ENCODE measurements around the gene GLIS2. TPM values are rescaled to one million over a fixed set of nuclear protein-coding genes. Genes with fewer than 3 reads are reported as not detected.
A peak's percentile ranks its signal among the peaks of the same experiment; 100 is the strongest.

The GLIS2 gene
- total RNA-seq = not detected in 2 replicates

- ATAC-seq (ENCODE audit: low read depth) (peak; percentile 25), DNase-seq (peak; percentile 41)
- ChIA-PET POLR2A (interaction anchor here (0.6 to 1.1 kb wide), 3 partner anchors 13 to 42 kb away, joined by 3 to 4 read pairs (median 3); partner anchors contain the start of gene TFAP4), CTCF (no interaction called here)
- TF ChIP-seq, protein P1, sequence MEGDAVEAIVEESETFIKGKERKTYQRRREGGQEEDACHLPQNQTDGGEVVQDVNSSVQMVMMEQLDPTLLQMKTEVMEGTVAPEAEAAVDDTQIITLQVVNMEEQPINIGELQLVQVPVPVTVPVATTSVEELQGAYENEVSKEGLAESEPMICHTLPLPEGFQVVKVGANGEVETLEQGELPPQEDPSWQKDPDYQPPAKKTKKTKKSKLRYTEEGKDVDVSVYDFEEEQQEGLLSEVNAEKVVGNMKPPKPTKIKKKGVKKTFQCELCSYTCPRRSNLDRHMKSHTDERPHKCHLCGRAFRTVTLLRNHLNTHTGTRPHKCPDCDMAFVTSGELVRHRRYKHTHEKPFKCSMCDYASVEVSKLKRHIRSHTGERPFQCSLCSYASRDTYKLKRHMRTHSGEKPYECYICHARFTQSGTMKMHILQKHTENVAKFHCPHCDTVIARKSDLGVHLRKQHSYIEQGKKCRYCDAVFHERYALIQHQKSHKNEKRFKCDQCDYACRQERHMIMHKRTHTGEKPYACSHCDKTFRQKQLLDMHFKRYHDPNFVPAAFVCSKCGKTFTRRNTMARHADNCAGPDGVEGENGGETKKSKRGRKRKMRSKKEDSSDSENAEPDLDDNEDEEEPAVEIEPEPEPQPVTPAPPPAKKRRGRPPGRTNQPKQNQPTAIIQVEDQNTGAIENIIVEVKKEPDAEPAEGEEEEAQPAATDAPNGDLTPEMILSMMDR (IDR thresholded peaks at IDR 0.05) = no peak
- Mint-ChIP-seq H3K9me3 (no peaks in the 10 kb centered on the region), H3K36me3 (ENCODE audit: low read depth) (no peaks in the 10 kb centered on the region), H3K27ac (no peak within 1 kb of the TSS), H3K4me3 (peak within 1 kb of the TSS; percentile 88), H3K27me3 (peaks cover 15% of the 10 kb centered on the region), H3K4me1 (peaks cover 18% of the 10 kb centered on the region)
- intact Hi-C loops (cut with micrococcal nuclease) = loop anchor here (1.0 kb wide), 1 partner anchor 8 kb away; no protein-coding TSS in a partner anchor
These were observed at the start of gene GLIS2 for GRCh38 chr16:4315186-4316107. Gene GLIS2, plus strand, starts transcription at chr16:4316067. Its CDS starts 16,214 bp downstream, at chr16:4332281.

DNA sequence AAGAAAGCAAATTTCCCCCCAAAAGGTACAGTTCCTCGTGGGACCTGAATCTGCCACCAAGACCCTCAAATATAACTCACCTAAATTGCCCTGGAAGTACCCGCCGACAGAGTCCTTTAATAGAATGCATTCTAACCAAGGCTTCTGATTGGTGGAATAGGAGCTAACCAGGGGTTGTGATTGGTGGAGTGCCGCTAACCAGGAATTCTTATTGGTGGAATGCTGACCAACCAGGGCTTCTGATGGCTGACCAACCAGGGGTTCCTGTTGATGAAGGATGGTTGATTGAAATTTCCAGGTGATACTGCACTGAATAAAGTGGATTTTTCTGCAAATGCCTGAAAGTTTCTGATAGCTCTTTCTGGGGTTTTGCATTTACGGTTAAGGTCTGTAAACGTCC lies 49.5 kb upstream of the GLIS2 start:
- POLR2A ChIA-PET = interaction anchor here (0.6 kb wide), 2 partner anchors 10 to 192 kb away, joined by 5 to 8 read pairs; no protein-coding TSS in a partner anchor
- no peak for ATAC-seq (ENCODE audit: low read depth)
- DNase-seq = no peak
- TF ChIP-seq, protein P1 (IDR thresholded peaks at IDR 0.05) = no peak
- Mint-ChIP-seq H3K4me1 (peaks cover 9% of the 10 kb centered on the region), H3K27me3 (no peaks in the 10 kb centered on the region), H3K27ac (no peak overlapping the region), H3K36me3 (ENCODE audit: low read depth) (peaks cover 20% of the 10 kb centered on the region), H3K4me3 (no peak overlapping the region), H3K9me3 (no peaks in the 10 kb centered on the region)
- intact Hi-C loops (cut with micrococcal nuclease) = no loop called here
- CTCF ChIA-PET = interaction anchor here (0.8 kb wide), 1 partner anchor 12 kb away, joined by 6 read pairs; no protein-coding TSS in a partner anchor

DNA sequence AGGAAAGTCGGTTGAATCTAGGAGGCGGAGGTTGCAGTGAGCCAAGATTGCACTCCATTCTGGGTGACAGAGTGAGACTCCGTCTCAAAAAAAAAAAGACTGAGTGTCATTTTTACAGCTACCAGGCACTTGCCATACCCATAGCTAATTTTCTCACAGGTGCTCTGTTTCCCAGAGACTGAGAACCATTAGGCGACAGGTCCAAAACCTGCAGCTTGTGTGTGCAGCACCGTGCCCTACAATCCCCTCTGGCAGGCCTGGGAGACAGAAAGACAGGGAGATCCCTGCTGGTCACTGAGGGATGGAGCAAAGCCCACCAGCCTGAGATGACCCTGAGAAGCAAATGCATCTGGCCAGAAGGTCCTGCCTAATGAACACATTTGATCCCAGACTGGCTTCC lies 45.8 kb upstream of the GLIS2 start:
- H3K36me3 Mint-ChIP-seq (ENCODE audit: low read depth) = peaks cover 2% of the 10 kb centered on the region
- no peak overlapping the region for H3K27ac Mint-ChIP-seq
- no peaks in the 10 kb centered on the region for H3K9me3 Mint-ChIP-seq
- H3K4me3 Mint-ChIP-seq = no peak overlapping the region
- TF ChIP-seq, protein P1 (IDR thresholded peaks at IDR 0.05) = no peak
- ATAC-seq (ENCODE audit: low read depth) (no peak), DNase-seq (no peak)
- CTCF ChIA-PET = interaction anchor here (1.5 to 4.8 kb wide), 2 partner anchors 12 to 16 kb away, joined by 6 to 31 read pairs; no protein-coding TSS in a partner anchor
- no peaks in the 10 kb centered on the region for H3K27me3 Mint-ChIP-seq
- POLR2A ChIA-PET = interaction anchor here (1.6 to 2.1 kb wide), 2 partner anchors 12 to 17 kb away, joined by 5 to 6 read pairs; no protein-coding TSS in a partner anchor
- H3K4me1 Mint-ChIP-seq = peaks cover 11% of the 10 kb centered on the region
- intact Hi-C loops (cut with micrococcal nuclease) = loop anchor here (5.0 kb wide), 4 partner anchors 82 to 658 kb away; partner anchors contain the start of genes NMRAL1, PAM16 and SLX4

DNA sequence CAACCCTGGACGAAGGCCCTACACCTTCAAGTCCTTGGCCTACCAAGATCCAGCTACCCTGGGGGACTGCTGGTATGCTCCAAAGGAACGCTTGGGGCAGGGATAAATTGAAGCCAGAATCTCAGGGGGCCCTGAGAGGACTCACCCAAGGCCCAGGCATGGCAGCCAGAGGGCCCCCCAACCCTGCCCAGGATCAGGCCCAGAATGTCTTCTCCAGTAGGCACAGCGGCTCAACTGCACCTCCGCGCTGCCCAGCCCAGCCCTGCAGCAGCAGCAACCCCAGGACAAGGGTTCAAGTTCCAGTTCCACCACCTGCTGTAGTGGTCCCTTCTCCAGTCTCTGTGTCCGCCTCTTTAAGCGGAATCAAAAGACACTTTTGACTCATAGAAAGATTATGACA lies 45.3 kb upstream of the GLIS2 start:
- TF ChIP-seq, protein P1 (IDR thresholded peaks at IDR 0.05) = no peak
- intact Hi-C loops (cut with micrococcal nuclease) = loop anchor here (5.0 kb wide), 4 partner anchors 82 to 658 kb away; partner anchors contain the start of genes NMRAL1, PAM16 and SLX4

More for the DNA sequence above, 45.3 kb upstream of the GLIS2 start:
- H3K9me3 Mint-ChIP-seq = no peaks in the 10 kb centered on the region
- ChIA-PET CTCF (interaction anchor here (1.5 to 4.8 kb wide), 2 partner anchors 12 to 16 kb away, joined by 6 to 31 read pairs; no protein-coding TSS in a partner anchor), POLR2A (interaction anchor here (1.7 to 4.0 kb wide), 4 partner anchors 13 to 354 kb away, joined by 4 to 78 read pairs (median 16); partner anchors contain the start of gene MGRN1)
- peak overlapping the region; percentile 88 for H3K27ac Mint-ChIP-seq
- no peak for ATAC-seq (ENCODE audit: low read depth)
- DNase-seq = no peak
- peak overlapping the region; percentile 86 for H3K4me3 Mint-ChIP-seq
- peaks cover 2% of the 10 kb centered on the region for H3K36me3 Mint-ChIP-seq (ENCODE audit: low read depth)
- H3K4me1 Mint-ChIP-seq = peaks cover 11% of the 10 kb centered on the region
- no peaks in the 10 kb centered on the region for H3K27me3 Mint-ChIP-seq
